ENCODE data around the gene IL22. TPM values are rescaled to one million over a fixed set of nuclear protein-coding genes. Genes with fewer than 3 reads are reported as not detected.

Gene IL22
- total RNA-seq, 2 experiments from 2014 or later = 1.4 to 1.6 TPM

- DNase-seq (no peak), ATAC-seq (peak; percentile 51)
- CTCF ChIA-PET = interaction anchor here (0.8 kb wide), 1 partner anchor 9 kb away, joined by 3 read pairs; no protein-coding TSS in a partner anchor
- peaks cover 24% of the 10 kb centered on the region for H3K27me3 Mint-ChIP-seq
- intact Hi-C loops (cut with DNase I, micrococcal nuclease) = loop anchor here (1.0 to 10.0 kb wide), 2 partner anchors 10 to 827 kb away; no protein-coding TSS in a partner anchor
- H3K36me3 Mint-ChIP-seq (ENCODE audit: low read depth) = no peaks in the 10 kb centered on the region
- no peak overlapping the region for H3K4me3 Mint-ChIP-seq
- peaks cover 28% of the 10 kb centered on the region for H3K4me1 Mint-ChIP-seq
- POLR2A ChIA-PET = no interaction called here
- H3K27ac Mint-ChIP-seq = no peak overlapping the region
- H3K9me3 Mint-ChIP-seq (ENCODE audit: low read depth) = no peaks in the 10 kb centered on the region
Observed at GRCh38 chr12:68281322-68282077, 28.1 kb upstream of the IL22 start.

- no peak for ATAC-seq
- Mint-ChIP-seq H3K9me3 (ENCODE audit: low read depth) (no peaks in the 10 kb centered on the region), H3K4me3 (no peak overlapping the region), H3K27me3 (peaks cover 24% of the 10 kb centered on the region), H3K36me3 (ENCODE audit: low read depth) (no peaks in the 10 kb centered on the region), H3K27ac (no peak overlapping the region), H3K4me1 (peaks cover 33% of the 10 kb centered on the region)
- intact Hi-C loops (cut with DNase I, micrococcal nuclease) = loop anchor here in 1 of 2 experiments (10.0 kb wide), 1 partner anchor 825 kb away; no protein-coding TSS in a partner anchor
- ChIA-PET CTCF (interaction anchor here (0.7 kb wide), 1 partner anchor 190 kb away, joined by 3 read pairs; no protein-coding TSS in a partner anchor), POLR2A (no interaction called here)
- DNase-seq = no peak
Observed at GRCh38 chr12:68280240-68280639, 26.8 kb upstream of the IL22 start.

- POLR2A ChIA-PET = no interaction called here
- no peaks in the 10 kb centered on the region for H3K9me3 Mint-ChIP-seq (ENCODE audit: low read depth)
- ATAC-seq = no peak
Observed at GRCh38 chr12:68279227-68280054, 26.0 kb upstream of the IL22 start.

DNA sequence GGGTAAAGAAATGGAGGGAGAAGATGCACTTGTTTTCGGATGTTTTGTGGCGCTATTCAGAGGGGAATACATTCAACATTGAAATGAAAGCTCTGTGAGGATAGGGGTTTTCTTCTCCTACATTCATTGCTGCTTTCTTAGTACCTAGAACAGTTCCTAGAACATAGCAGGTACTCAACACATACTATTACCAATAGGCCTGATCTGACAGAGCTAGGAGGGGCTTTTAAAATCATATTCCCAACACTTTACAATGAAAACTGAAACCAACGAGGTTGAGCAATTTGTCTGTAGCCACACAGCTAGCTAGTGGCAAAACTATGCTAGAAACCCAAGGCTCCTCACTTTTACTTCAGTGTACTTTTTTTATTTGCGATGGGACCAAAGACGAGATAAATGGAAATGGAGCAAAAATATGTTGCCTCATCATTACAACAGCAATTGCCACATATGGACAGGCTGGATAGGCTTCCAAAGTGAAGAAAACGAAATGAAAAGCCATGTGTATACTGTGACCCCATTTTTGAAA, 23.1 kb upstream of the IL22 start:
- Mint-ChIP-seq H3K27me3 (peaks cover 18% of the 10 kb centered on the region), H3K4me1 (peaks cover 25% of the 10 kb centered on the region), H3K27ac (no peak overlapping the region), H3K4me3 (no peak overlapping the region), H3K36me3 (ENCODE audit: low read depth) (no peaks in the 10 kb centered on the region), H3K9me3 (ENCODE audit: low read depth) (no peaks in the 10 kb centered on the region)
- CTCF ChIA-PET = interaction anchor here (0.6 to 1.4 kb wide), 4 partner anchors 10 to 65 kb away, joined by 3 to 7 read pairs (median 3); no protein-coding TSS in a partner anchor
- intact Hi-C loops (cut with DNase I, micrococcal nuclease) = loop anchor here (2.0 to 5.0 kb wide), 4 partner anchors 14 to 159 kb away; no protein-coding TSS in a partner anchor
- ATAC-seq (no peak), DNase-seq (no peak)
- POLR2A ChIA-PET = no interaction called here

More at GRCh38 chr12:68279227-68280054, 26.0 kb upstream of the IL22 start:
- Mint-ChIP-seq H3K27ac (no peak overlapping the region), H3K4me3 (no peak overlapping the region), H3K27me3 (peaks cover 22% of the 10 kb centered on the region), H3K36me3 (ENCODE audit: low read depth) (no peaks in the 10 kb centered on the region), H3K4me1 (peaks cover 33% of the 10 kb centered on the region)
- intact Hi-C loops (cut with DNase I, micrococcal nuclease) = loop anchor here (5.0 to 10.0 kb wide), 4 partner anchors 37 to 825 kb away; no protein-coding TSS in a partner anchor
- CTCF ChIA-PET = no interaction called here
- DNase-seq = no peak

GRCh38 chr12:68272732-68273131, 19.3 kb upstream of the IL22 start:
- Mint-ChIP-seq H3K4me3 (no peak overlapping the region), H3K9me3 (ENCODE audit: low read depth) (no peaks in the 10 kb centered on the region), H3K4me1 (peaks cover 14% of the 10 kb centered on the region), H3K27ac (no peak overlapping the region), H3K36me3 (ENCODE audit: low read depth) (no peaks in the 10 kb centered on the region), H3K27me3 (peaks cover 25% of the 10 kb centered on the region)
- intact Hi-C loops (cut with DNase I, micrococcal nuclease) = no loop called here
- POLR2A ChIA-PET = no interaction called here
- DNase-seq (no peak), ATAC-seq (no peak)
- CTCF ChIA-PET = interaction anchor here (0.9 kb wide), 1 partner anchor 50 kb away, joined by 3 read pairs; no protein-coding TSS in a partner anchor

DNA sequence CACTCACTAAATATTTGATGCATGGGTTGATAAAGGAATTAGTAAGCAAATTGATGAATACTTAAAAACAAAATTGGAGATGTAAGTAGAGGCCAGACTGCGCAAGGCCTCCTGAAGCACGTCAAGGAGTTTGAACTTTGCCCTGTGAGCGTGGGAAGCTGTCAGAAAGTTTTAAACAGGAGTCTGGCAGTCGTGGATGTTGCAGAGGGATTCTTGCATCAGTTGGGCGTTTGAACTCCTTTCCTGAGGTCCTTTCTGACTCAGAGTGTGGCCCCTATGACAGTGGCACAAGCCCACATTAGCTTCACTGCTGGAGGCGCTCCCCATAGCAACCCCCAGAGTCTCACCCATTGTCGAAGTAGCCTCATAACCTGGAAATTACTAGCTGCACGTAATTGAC, 17.9 kb upstream of the IL22 start:
- H3K27ac Mint-ChIP-seq = no peak overlapping the region
- H3K9me3 Mint-ChIP-seq (ENCODE audit: low read depth) = no peaks in the 10 kb centered on the region
- CTCF ChIA-PET = interaction anchor here (0.7 to 1.0 kb wide), 2 partner anchors 18 to 46 kb away, joined by 3 read pairs; partner anchors contain the start of gene IL22
- intact Hi-C loops (cut with DNase I, micrococcal nuclease) = no loop called here
- ATAC-seq (no peak), DNase-seq (no peak)
- POLR2A ChIA-PET = no interaction called here
- peaks cover 29% of the 10 kb centered on the region for H3K27me3 Mint-ChIP-seq
- H3K36me3 Mint-ChIP-seq (ENCODE audit: low read depth) = no peaks in the 10 kb centered on the region
- H3K4me1 Mint-ChIP-seq = peaks cover 8% of the 10 kb centered on the region
- no peak overlapping the region for H3K4me3 Mint-ChIP-seq

DNA sequence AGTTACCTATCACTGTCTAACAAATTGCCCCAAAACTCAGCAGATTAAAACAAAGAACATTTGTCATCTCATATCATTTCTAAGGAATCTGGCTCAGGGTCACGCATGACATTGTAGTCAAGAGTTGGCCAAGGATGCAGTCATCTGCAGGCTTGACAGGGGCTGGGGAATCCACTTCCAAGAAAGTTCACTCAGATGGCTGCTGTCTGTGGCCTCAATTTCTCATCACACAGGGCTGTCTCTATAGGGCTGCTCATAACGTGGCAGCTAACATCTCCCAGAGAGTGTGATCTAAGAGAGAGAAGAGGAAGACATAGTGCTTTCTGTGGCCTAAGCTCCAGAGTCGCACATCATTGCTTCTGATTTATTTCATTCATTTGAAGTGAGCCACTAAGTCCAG, 17.0 kb upstream of the IL22 start:
- no peaks in the 10 kb centered on the region for H3K36me3 Mint-ChIP-seq (ENCODE audit: low read depth)
- H3K27ac Mint-ChIP-seq = no peak overlapping the region
- no peak for DNase-seq
- H3K4me1 Mint-ChIP-seq = peaks cover 6% of the 10 kb centered on the region
- no peak overlapping the region for H3K4me3 Mint-ChIP-seq
- no peaks in the 10 kb centered on the region for H3K9me3 Mint-ChIP-seq (ENCODE audit: low read depth)
- no peak for ATAC-seq
- H3K27me3 Mint-ChIP-seq = peaks cover 27% of the 10 kb centered on the region
- ChIA-PET POLR2A (interaction anchor here (0.6 kb wide), 1 partner anchor 583 kb away, joined by 4 read pairs; no protein-coding TSS in a partner anchor), CTCF (no interaction called here)
- intact Hi-C loops (cut with DNase I, micrococcal nuclease) = no loop called here

- Mint-ChIP-seq H3K9me3 (ENCODE audit: low read depth) (no peaks in the 10 kb centered on the region), H3K36me3 (ENCODE audit: low read depth) (no peaks in the 10 kb centered on the region), H3K4me1 (peaks cover 7% of the 10 kb centered on the region), H3K27me3 (peaks cover 26% of the 10 kb centered on the region), H3K27ac (no peak overlapping the region), H3K4me3 (no peak overlapping the region)
- ATAC-seq (peak; percentile 64), DNase-seq (no peak)
- ChIA-PET CTCF (interaction anchor here (0.6 to 1.0 kb wide), 2 partner anchors 28 to 94 kb away, joined by 3 to 4 read pairs; no protein-coding TSS in a partner anchor), POLR2A (no interaction called here)
- intact Hi-C loops (cut with DNase I, micrococcal nuclease) = no loop called here
Observed at GRCh38 chr12:68269779-68270178, 16.4 kb upstream of the IL22 start.

DNA sequence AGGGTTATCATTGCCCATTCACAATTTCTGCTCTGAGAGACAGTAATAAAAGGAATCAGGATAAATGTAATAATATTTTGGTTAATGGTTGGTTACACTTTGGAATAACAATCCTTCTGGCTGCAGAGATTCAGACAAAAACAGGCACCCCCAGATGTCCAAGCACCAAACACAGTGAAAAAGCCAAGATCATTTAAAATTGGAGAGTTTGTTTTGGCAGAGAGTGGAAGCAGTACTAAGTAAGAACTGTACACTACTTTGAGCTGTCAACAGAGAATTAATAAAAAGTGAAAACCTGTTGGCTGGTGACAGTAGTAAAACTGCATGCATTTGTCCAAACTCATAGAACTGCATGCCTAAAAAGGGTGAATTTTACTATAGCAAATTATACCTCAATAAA, 15.6 kb upstream of the IL22 start:
- intact Hi-C loops (cut with DNase I, micrococcal nuclease) = no loop called here
- ATAC-seq = no peak
- Mint-ChIP-seq H3K4me1 (peaks cover 13% of the 10 kb centered on the region), H3K9me3 (ENCODE audit: low read depth) (no peaks in the 10 kb centered on the region), H3K36me3 (ENCODE audit: low read depth) (no peaks in the 10 kb centered on the region), H3K4me3 (no peak overlapping the region), H3K27me3 (peaks cover 33% of the 10 kb centered on the region), H3K27ac (no peak overlapping the region)
- ChIA-PET POLR2A (no interaction called here), CTCF (interaction anchor here (0.6 to 1.0 kb wide), 2 partner anchors 28 to 95 kb away, joined by 3 to 4 read pairs; no protein-coding TSS in a partner anchor)
- no peak for DNase-seq

DNA sequence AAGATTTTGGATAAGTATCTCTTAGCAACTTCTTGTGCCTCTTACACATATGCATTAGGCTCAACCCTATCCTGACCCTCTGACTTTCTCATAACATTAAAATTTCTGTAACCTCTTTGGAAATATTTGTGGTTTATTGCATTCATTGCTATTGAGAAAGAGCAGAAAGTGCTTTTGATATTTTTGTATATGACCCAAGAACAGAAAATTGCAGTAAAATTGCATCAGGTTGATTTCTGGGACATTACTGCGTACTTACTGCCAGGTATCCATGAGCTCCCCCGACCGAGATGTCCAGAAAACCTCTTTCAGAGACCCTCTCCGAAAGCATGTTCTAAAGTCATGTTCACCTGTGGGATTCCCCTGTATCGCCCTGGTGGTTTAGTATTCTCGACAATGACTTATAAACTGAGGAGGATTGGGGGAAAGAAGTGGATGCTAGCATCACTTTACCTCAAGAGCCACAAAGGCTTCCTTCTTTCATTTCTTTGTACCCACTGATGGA, 14.5 kb upstream of the IL22 start:
- POLR2A ChIA-PET = no interaction called here
- Mint-ChIP-seq H3K27me3 (peaks cover 40% of the 10 kb centered on the region), H3K4me1 (peaks cover 13% of the 10 kb centered on the region), H3K27ac (no peak overlapping the region), H3K4me3 (no peak overlapping the region), H3K36me3 (ENCODE audit: low read depth) (no peaks in the 10 kb centered on the region), H3K9me3 (ENCODE audit: low read depth) (no peaks in the 10 kb centered on the region)
- DNase-seq (no peak), ATAC-seq (peak; percentile 66)
- CTCF ChIA-PET = no interaction called here
- intact Hi-C loops (cut with DNase I, micrococcal nuclease) = no loop called here

- no peak overlapping the region for H3K27ac Mint-ChIP-seq
- ChIA-PET POLR2A (no interaction called here), CTCF (no interaction called here)
- DNase-seq (no peak), ATAC-seq (no peak)
- no peaks in the 10 kb centered on the region for H3K36me3 Mint-ChIP-seq (ENCODE audit: low read depth)
- peaks cover 37% of the 10 kb centered on the region for H3K27me3 Mint-ChIP-seq
- no peak overlapping the region for H3K4me3 Mint-ChIP-seq
- H3K4me1 Mint-ChIP-seq = peaks cover 31% of the 10 kb centered on the region
- intact Hi-C loops (cut with DNase I, micrococcal nuclease) = no loop called here
- no peaks in the 10 kb centered on the region for H3K9me3 Mint-ChIP-seq (ENCODE audit: low read depth)
Observed at GRCh38 chr12:68264857-68265256, 11.5 kb upstream of the IL22 start.

Data from activated CD4-positive, alpha-beta T cell treated with anti-CD3 and anti-CD28 coated beads for 36 hours (primary cell).